B cell (primary cell): ENCODE data around the gene LDB3.

Experiments used
- CTCF ChIP-seq: fragments of 200-600 bp; IDR thresholded peaks from one replicate; pipeline ENCODE4 v1.8.0; 2022; ENCODE audit warnings: antibody characterized with exemption, mild to moderate bottlenecking
- EZH2 ChIP-seq: IDR thresholded peaks from 2 replicates; pipeline ENCODE4 v1.6.1; 2012; ENCODE audit warnings: borderline replicate concordance, low read depth, mild to moderate bottlenecking, moderate library complexity, low read length; ENCODE audit not compliant: insufficient read depth, poor library complexity, severe bottlenecking

GRCh38 chr10:86684331-86685097 lies 16.2 kb downstream of the LDB3 start:
- TF ChIP-seq CTCF (no peak), EZH2 (no peak)
